Gastrocnemius medialis (tissue), 4 donors: Measurements from ENCODE around the gene USP14. TPM values are rescaled to one million over a fixed set of nuclear protein-coding genes. Genes with fewer than 3 reads are reported as not detected.
"Not testable (repeated sequence)": the region's sequence is repeated elsewhere in the genome, so short reads cannot be mapped to it uniquely, and the experiment has no call there.

Experiments
- ATAC-seq, 2 donors: fragments of 150-250 bp; one replicate each; pipeline ENCODE4 v1.9.1; 2016
- DNase-seq, 2 donors: peaks; one replicate each; pipeline ENCODE4 v3.0.0-alpha.2; 2019
- H3K27ac ChIP-seq, 4 donors: fragments of 200-600 bp; sonication (generic); 1 replicate in 1 of 4; 2 replicates in 3 of 4; pipeline ENCODE4 v1.5.1; 2016 to 2018; ENCODE audit warnings: mild to moderate bottlenecking in 2 of 4, moderate library complexity in 1 of 4
- H3K27me3 ChIP-seq, 3 donors: fragments of 200-600 bp; sonication (generic) in 2 of 3; 1 replicate in 1 of 3; 2 replicates in 2 of 3; pipeline versions ENCODE4 v1.5.1 to v1.6.0; 2016 to 2019; ENCODE audit warnings: mild to moderate bottlenecking in 1 of 3, moderate library complexity in 1 of 3
- H3K36me3 ChIP-seq, 2 donors: fragments of 200-600 bp; sonication (generic) in 1 of 2; one replicate each; pipeline ENCODE4 v1.5.1; 2017 to 2018
- H3K4me1 ChIP-seq, 2 donors: fragments of 200-600 bp; sonication (generic) in 1 of 2; one replicate each; pipeline ENCODE4 v1.5.1; 2016 to 2017; ENCODE audit warnings: mild to moderate bottlenecking in 2 of 2
- H3K4me3 ChIP-seq, 4 donors: fragments of 200-600 bp; sonication (generic) in 3 of 4; 1 replicate in 1 of 4; 2 replicates in 3 of 4; pipeline ENCODE4 v1.5.1; 2016 to 2019; ENCODE audit warnings: mild to moderate bottlenecking in 2 of 4
- H3K9me3 ChIP-seq, 3 donors: fragments of 200-600 bp; sonication (generic) in 2 of 3; 1 replicate in 1 of 3; 2 replicates in 2 of 3; pipeline ENCODE4 v1.5.1; 2016 to 2019
- POLR2A ChIP-seq, 2 donors: fragments of 450-650 bp; IDR thresholded peaks; one replicate each; pipeline ENCODE4 v1.6.1; 2017; ENCODE audit warnings: antibody characterized with exemption in 2 of 2, mild to moderate bottlenecking in 2 of 2, moderate library complexity in 2 of 2
- in situ Hi-C, 4 donors: fragments of 200-750 bp; cut with MboI; loops; one replicate each; pipeline versions ENCODE4 v1.15.0 to v1.8.0; 2017; ENCODE audit warnings: low sequenced_read_pairs in 4 of 4
- intact Hi-C: fragments of 100-400 bp; cut with DNase I; formaldehyde crosslinking; loops from one replicate; pipeline ENCODE4 v1.15.1; 2023; ENCODE audit warnings: low total_unique reads
- total RNA-seq, 4 donors: library from RNA; depleted of rRNA; stranded (reverse); fragments of >200 nt; gene quantifications; one replicate each; pipeline versions ENCODE4 v1.1.0 to v1.2.3, GENCODE V29; 2016
- TF ChIP-seq, protein P1 (sequence below), 5 experiments: fragments of 450-650 bp in 3 of 5; fragments of 200-600 bp in 2 of 5; sonication (generic) in 2 of 5; IDR thresholded peaks in 4 of 5; conservative IDR thresholded peaks in 1 of 5; 1 replicate in 4 of 5; 2 replicates in 1 of 5; pipeline ENCODE4 v1.5.1; 2016 to 2019; ENCODE audit warnings: antibody characterized with exemption in 5 of 5, mild to moderate bottlenecking in 3 of 5, moderate library complexity in 3 of 5

Gene USP14
- 10 to 100 TPM; 23.6 to 48.7 (median 42.2) TPM for total RNA-seq

GRCh38 chr18:158128-159036 is at the start of gene USP14:
Gene USP14, plus strand, starts transcription at chr18:158557. Its CDS starts 142 bp downstream, at chr18:158699.
- Histone ChIP-seq H3K27me3 (no peaks in the 10 kb centered on the region), H3K4me1 (peaks cover 14 to 24% of the 10 kb centered on the region in 2 donors), H3K9me3 (no peaks in the 10 kb centered on the region), H3K27ac (peak within 1 kb of the TSS; percentile 72 to 89 (median 88)), H3K36me3 (no peaks in the 10 kb centered on the region), H3K4me3 (peak within 1 kb of the TSS; percentile 79 to 95 (median 84))
- DNase-seq, result peak; percentile 95 to 96
- intact Hi-C loops, result loop anchor here (1.0 kb wide), 1 partner anchor 110 kb away; the partner anchor contains the start of gene THOC1
- TF ChIP-seq POLR2A (IDR thresholded peaks at IDR 0.05), result peak; percentile 65 to 72
- TF ChIP-seq, protein P1, sequence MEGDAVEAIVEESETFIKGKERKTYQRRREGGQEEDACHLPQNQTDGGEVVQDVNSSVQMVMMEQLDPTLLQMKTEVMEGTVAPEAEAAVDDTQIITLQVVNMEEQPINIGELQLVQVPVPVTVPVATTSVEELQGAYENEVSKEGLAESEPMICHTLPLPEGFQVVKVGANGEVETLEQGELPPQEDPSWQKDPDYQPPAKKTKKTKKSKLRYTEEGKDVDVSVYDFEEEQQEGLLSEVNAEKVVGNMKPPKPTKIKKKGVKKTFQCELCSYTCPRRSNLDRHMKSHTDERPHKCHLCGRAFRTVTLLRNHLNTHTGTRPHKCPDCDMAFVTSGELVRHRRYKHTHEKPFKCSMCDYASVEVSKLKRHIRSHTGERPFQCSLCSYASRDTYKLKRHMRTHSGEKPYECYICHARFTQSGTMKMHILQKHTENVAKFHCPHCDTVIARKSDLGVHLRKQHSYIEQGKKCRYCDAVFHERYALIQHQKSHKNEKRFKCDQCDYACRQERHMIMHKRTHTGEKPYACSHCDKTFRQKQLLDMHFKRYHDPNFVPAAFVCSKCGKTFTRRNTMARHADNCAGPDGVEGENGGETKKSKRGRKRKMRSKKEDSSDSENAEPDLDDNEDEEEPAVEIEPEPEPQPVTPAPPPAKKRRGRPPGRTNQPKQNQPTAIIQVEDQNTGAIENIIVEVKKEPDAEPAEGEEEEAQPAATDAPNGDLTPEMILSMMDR (IDR thresholded peaks at IDR 0.05 in 4 of 5, conservative IDR thresholded peaks at IDR 0.05 in 1 of 5), result peak in 2 of 5 experiments; percentile 11 to 13
- peak; percentile 95 to 97 for ATAC-seq
- in situ Hi-C loops, result no loop called here

DNA sequence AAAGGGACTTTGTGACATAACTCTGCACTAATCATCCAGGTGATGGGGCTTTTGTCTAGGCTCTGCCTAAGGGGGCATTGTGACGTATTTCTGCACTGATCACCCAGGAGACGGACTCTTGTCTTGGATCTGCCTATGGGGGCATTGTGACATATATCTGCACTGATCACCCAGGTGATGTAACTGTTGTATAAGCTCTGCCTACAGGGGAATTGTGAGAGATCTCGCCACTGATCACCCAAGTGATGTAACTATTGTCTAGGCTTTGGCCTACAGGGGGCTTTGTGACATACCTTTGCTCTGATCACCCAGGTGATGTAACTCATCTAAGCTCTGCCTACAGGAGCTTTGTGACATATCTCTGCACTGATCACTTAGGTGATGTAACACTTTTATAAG is 49.7 kb upstream of the USP14 start:
- H3K27ac ChIP-seq, in situ Hi-C loops, H3K4me3 ChIP-seq, H3K4me1 ChIP-seq, H3K27me3 ChIP-seq, intact Hi-C loops, DNase-seq, H3K9me3 ChIP-seq, H3K36me3 ChIP-seq: not testable (repeated sequence)
- ATAC-seq, result peak; percentile 5 to 28

DNA sequence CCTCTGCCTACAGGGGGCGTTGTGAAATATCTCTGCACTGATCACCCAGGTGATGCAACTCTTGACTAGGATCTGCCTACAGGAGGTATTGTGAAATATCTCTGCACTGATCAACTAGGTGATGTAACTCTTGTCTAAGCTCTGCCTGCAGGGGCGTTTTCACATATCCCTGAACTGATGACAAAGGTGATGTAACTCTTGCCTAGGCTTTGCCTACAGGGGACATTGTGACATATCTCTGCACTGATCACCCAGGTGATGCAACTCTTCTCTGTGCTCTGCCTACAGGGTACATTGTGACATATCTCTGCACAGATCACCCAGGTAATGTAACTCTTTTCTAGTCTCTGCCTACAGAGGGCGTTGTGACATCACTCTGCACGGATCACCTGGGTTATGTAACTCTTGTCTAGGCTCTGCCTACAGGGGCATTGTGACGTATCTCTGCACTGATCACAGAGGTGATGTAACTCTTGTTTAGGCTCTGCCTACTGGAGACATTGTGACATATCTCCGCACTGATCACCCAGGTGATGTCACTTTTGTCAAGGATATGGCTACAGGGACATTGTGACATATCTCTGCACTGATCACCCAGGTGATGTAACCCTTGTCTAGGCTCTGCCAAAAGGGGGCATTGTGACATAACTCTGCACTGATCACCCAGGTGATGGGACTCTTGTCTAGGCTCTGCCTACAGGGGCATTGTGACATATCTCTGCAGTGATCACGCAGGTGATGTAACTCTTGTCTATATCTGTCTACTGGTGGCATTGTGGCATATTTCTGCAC is 49.0 kb upstream of the USP14 start:
- H3K4me1 ChIP-seq, DNase-seq, H3K9me3 ChIP-seq, intact Hi-C loops, H3K36me3 ChIP-seq, H3K4me3 ChIP-seq, H3K27me3 ChIP-seq, in situ Hi-C loops, H3K27ac ChIP-seq: not testable (repeated sequence)
- peak; percentile 45 to 55 for ATAC-seq

DNA sequence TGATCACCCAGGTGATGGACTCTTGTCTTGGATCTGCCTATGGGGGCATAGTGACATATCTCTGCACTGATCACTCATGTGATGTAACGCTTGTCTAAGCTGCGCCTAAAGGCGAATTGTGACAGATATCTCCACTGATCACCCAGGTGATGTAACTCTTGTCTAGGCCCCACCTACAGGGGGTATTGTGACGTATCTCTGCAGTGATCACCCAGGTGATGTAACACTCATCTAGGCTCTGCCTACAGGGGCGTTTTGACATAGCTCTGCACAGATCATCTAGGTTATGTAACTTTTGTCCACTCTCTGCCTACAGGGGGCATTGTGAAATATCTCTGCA is 48.5 kb upstream of the USP14 start:
- DNase-seq, H3K4me1 ChIP-seq, H3K27ac ChIP-seq, intact Hi-C loops, H3K4me3 ChIP-seq, ATAC-seq, H3K36me3 ChIP-seq, H3K27me3 ChIP-seq, in situ Hi-C loops, H3K9me3 ChIP-seq: not testable (repeated sequence)

GRCh38 chr18:110351-111201 is 47.8 kb upstream of the USP14 start:
- H3K9me3 ChIP-seq, ATAC-seq, DNase-seq, intact Hi-C loops, H3K4me1 ChIP-seq, H3K4me3 ChIP-seq, H3K27ac ChIP-seq, H3K27me3 ChIP-seq, H3K36me3 ChIP-seq, in situ Hi-C loops: not testable (repeated sequence)

- DNase-seq, result peak; percentile 15 to 22
- no peak for TF ChIP-seq POLR2A (IDR thresholded peaks at IDR 0.05)
- TF ChIP-seq, protein P1 (IDR thresholded peaks at IDR 0.05 in 4 of 5, conservative IDR thresholded peaks at IDR 0.05 in 1 of 5), result peak in 1 of 5 experiments; percentile 28
- H3K9me3 ChIP-seq, result no peaks in the 10 kb centered on the region
- no peaks in the 10 kb centered on the region for H3K27me3 ChIP-seq
- intact Hi-C loops, result no loop called here
- no peak for ATAC-seq
- no peaks in the 10 kb centered on the region for H3K4me1 ChIP-seq
- in situ Hi-C loops, result no loop called here
- peak overlapping the region in 2 of 4 donors; percentile 58 to 83 for H3K27ac ChIP-seq
- no peaks in the 10 kb centered on the region for H3K36me3 ChIP-seq
- peak overlapping the region; percentile 28 to 60 (median 44) for H3K4me3 ChIP-seq
Observed at GRCh38 chr18:111306-112014, 46.9 kb upstream of the USP14 start.

- ATAC-seq, H3K36me3 ChIP-seq, H3K4me1 ChIP-seq, intact Hi-C loops, in situ Hi-C loops, H3K27me3 ChIP-seq, H3K9me3 ChIP-seq: not testable (repeated sequence)
- H3K4me3 ChIP-seq, result peak overlapping the region in 3 of 4 donors; percentile 28 to 60 (median 49)
- peak in 1 of 2 donors; percentile 43 for DNase-seq
- H3K27ac ChIP-seq, result peak overlapping the region in 2 of 4 donors; percentile 58 to 83
Observed at GRCh38 chr18:112015-112733, 46.2 kb upstream of the USP14 start.
